ENCODE measurements around the gene LRTM1. TPM values are rescaled to one million over a fixed set of nuclear protein-coding genes. Genes with fewer than 3 reads are reported as not detected.

The LRTM1 gene
- total RNA-seq (2022) = not detected in 2 replicates
- Bru-seq, nascent RNA = percentile 2 among the genes with signal in this experiment
- not detected for BruChase-seq, experiment 1, labeled RNA remaining after a 6-hour chase
- not detected for BruChase-seq, experiment 2, labeled RNA remaining after a 2-hour chase
- long read RNA-seq, partial matches to known transcripts = 0 of 3 reads
- long read RNA-seq, other reads (novel, unspliced or antisense) = 3 of 3 reads

- DNase-seq (ENCODE audit: unreplicated experiment) = no peak
- no peak for TF ChIP-seq CTCF (IDR thresholded peaks at IDR 0.05; ENCODE audit: unreplicated experiment)
- BruUV-seq (replicated peaks) = no TSS peak
- H3K4me1 Mint-ChIP-seq (ENCODE audit: insufficient read depth, unreplicated experiment) = no peaks in the 10 kb centered on the region
- H3K36me3 Mint-ChIP-seq (ENCODE audit: insufficient read depth, unreplicated experiment) = peaks cover 8% of the 10 kb centered on the region
- peaks cover 3% of the 10 kb centered on the region for H3K9me3 Mint-ChIP-seq (ENCODE audit: unreplicated experiment)
- POLR2A ChIA-PET = no interaction called here
- CTCF ChIA-PET = interaction anchor here (0.7 kb wide), 1 partner anchor 15 kb away, joined by 3 read pairs; no protein-coding TSS in a partner anchor
- no peak within 1 kb of the TSS for H3K27ac Mint-ChIP-seq (ENCODE audit: low read depth, unreplicated experiment)
- no peak within 1 kb of the TSS for H3K4me3 Mint-ChIP-seq (ENCODE audit: unreplicated experiment)
- intact Hi-C loops (cut with micrococcal nuclease) = no loop called here
- no peaks in the 10 kb centered on the region for H3K27me3 Mint-ChIP-seq (ENCODE audit: insufficient read depth, unreplicated experiment)
These were observed at the start of gene LRTM1 for GRCh38 chr3:54928046-54928770. Gene LRTM1, minus strand, starts transcription at chr3:54928059. Its CDS starts 148 bp downstream, at chr3:54927911.

GRCh38 chr3:54977439-54977838 is 49.6 kb upstream of the LRTM1 start:
- POLR2A ChIA-PET = interaction anchor here (0.7 kb wide), 1 partner anchor 48 kb away, joined by 3 read pairs; no protein-coding TSS in a partner anchor

GRCh38 chr3:54970895-54971294 is 43.0 kb upstream of the LRTM1 start:
- Mint-ChIP-seq H3K4me3 (ENCODE audit: unreplicated experiment) (no peak overlapping the region), H3K36me3 (ENCODE audit: insufficient read depth, unreplicated experiment) (peaks cover 6% of the 10 kb centered on the region), H3K27ac (ENCODE audit: low read depth, unreplicated experiment) (peak overlapping the region; percentile 9), H3K27me3 (ENCODE audit: insufficient read depth, unreplicated experiment) (no peaks in the 10 kb centered on the region), H3K4me1 (ENCODE audit: insufficient read depth, unreplicated experiment) (peaks cover 11% of the 10 kb centered on the region), H3K9me3 (ENCODE audit: unreplicated experiment) (no peaks in the 10 kb centered on the region)
- TF ChIP-seq CTCF (IDR thresholded peaks at IDR 0.05; ENCODE audit: unreplicated experiment) = no peak
- CTCF ChIA-PET = interaction anchor here (1.0 kb wide), 1 partner anchor 20 kb away, joined by 3 read pairs; no protein-coding TSS in a partner anchor
- DNase-seq (ENCODE audit: unreplicated experiment) = peak; percentile 14
- no TSS peak for BruUV-seq (replicated peaks)
- POLR2A ChIA-PET = interaction anchor here (0.7 kb wide), 1 partner anchor 9 kb away, joined by 3 read pairs; no protein-coding TSS in a partner anchor
- intact Hi-C loops (cut with micrococcal nuclease) = no loop called here

More at GRCh38 chr3:54977439-54977838, 49.6 kb upstream of the LRTM1 start:
- no peak overlapping the region for H3K27ac Mint-ChIP-seq (ENCODE audit: low read depth, unreplicated experiment)
- no TSS peak for BruUV-seq (replicated peaks)
- no peak overlapping the region for H3K4me3 Mint-ChIP-seq (ENCODE audit: unreplicated experiment)
- CTCF ChIA-PET = no interaction called here
- no peak for TF ChIP-seq CTCF (IDR thresholded peaks at IDR 0.05; ENCODE audit: unreplicated experiment)
- intact Hi-C loops (cut with micrococcal nuclease) = no loop called here
- H3K36me3 Mint-ChIP-seq (ENCODE audit: insufficient read depth, unreplicated experiment) = no peaks in the 10 kb centered on the region
- no peaks in the 10 kb centered on the region for H3K9me3 Mint-ChIP-seq (ENCODE audit: unreplicated experiment)
- no peaks in the 10 kb centered on the region for H3K4me1 Mint-ChIP-seq (ENCODE audit: insufficient read depth, unreplicated experiment)
- H3K27me3 Mint-ChIP-seq (ENCODE audit: insufficient read depth, unreplicated experiment) = no peaks in the 10 kb centered on the region
- no peak for DNase-seq (ENCODE audit: unreplicated experiment)

- no peak for DNase-seq (ENCODE audit: unreplicated experiment)
- H3K27ac Mint-ChIP-seq (ENCODE audit: low read depth, unreplicated experiment) = no peak overlapping the region
- intact Hi-C loops (cut with micrococcal nuclease) = no loop called here
- ChIA-PET CTCF (interaction anchor here (0.7 to 1.0 kb wide), 2 partner anchors 14 to 522 kb away, joined by 3 to 4 read pairs; no protein-coding TSS in a partner anchor), POLR2A (interaction anchor here (0.6 kb wide), 1 partner anchor 217 kb away, joined by 3 read pairs; no protein-coding TSS in a partner anchor)
- H3K9me3 Mint-ChIP-seq (ENCODE audit: unreplicated experiment) = no peaks in the 10 kb centered on the region
- no peaks in the 10 kb centered on the region for H3K27me3 Mint-ChIP-seq (ENCODE audit: insufficient read depth, unreplicated experiment)
- TF ChIP-seq CTCF (IDR thresholded peaks at IDR 0.05; ENCODE audit: unreplicated experiment) = no peak
- no TSS peak for BruUV-seq (replicated peaks)
- H3K36me3 Mint-ChIP-seq (ENCODE audit: insufficient read depth, unreplicated experiment) = peaks cover 6% of the 10 kb centered on the region
- no peak overlapping the region for H3K4me3 Mint-ChIP-seq (ENCODE audit: unreplicated experiment)
- H3K4me1 Mint-ChIP-seq (ENCODE audit: insufficient read depth, unreplicated experiment) = peaks cover 11% of the 10 kb centered on the region
These were observed 41.8 kb upstream of the LRTM1 start for GRCh38 chr3:54969652-54970051.

Measured in MCF 10A (cell line).